ENCODE measurements around the gene APLP1. TPM values are rescaled to one million over a fixed set of nuclear protein-coding genes. Genes with fewer than 3 reads are reported as not detected.
"Not testable (repeated sequence)": the region's sequence is repeated elsewhere in the genome, so short reads cannot be mapped to it uniquely, and the experiment has no call there.

APLP1 gene
- total and polyA plus RNA-seq, 2 donors from 2014 or later, result 3.8 to 13.6 TPM

- no peak for FAIRE-seq
- no peak overlapping the region for H3K4me3 ChIP-seq (ENCODE audit: low read length in 3 of 3)
- intact Hi-C loops (cut with DNase I), result no loop called here
- H3K27ac ChIP-seq (ENCODE audit: low read depth in 2 of 2, low read length in 2 of 2), result no peak overlapping the region
- DNase-seq, result peak in 4 of 5 donors; percentile 80 to 92 (median 85)
- H3K9me3 ChIP-seq (ENCODE audit: control insufficient read depth in 2 of 3, insufficient read depth in 1 of 3, low read length in 3 of 3), result no peaks in the 10 kb centered on the region
- no peak overlapping the region for H3K9ac ChIP-seq (ENCODE audit: low read length in 3 of 3)
- no peaks in the 10 kb centered on the region for H3K36me3 ChIP-seq (ENCODE audit: control insufficient read depth in 2 of 3, insufficient read depth in 3 of 3, low read length in 3 of 3)
- H3K27me3 ChIP-seq (ENCODE audit: control insufficient read depth, insufficient read depth, low read length), result no peaks in the 10 kb centered on the region
- H3K4me1 ChIP-seq (ENCODE audit: control insufficient read depth in 2 of 3, insufficient read depth in 2 of 3, low read depth in 1 of 3, low read length in 3 of 3), result peaks cover 0 to 6% (median 0%) of the 10 kb centered on the region in 3 donors
- TF ChIP-seq, protein P1, sequence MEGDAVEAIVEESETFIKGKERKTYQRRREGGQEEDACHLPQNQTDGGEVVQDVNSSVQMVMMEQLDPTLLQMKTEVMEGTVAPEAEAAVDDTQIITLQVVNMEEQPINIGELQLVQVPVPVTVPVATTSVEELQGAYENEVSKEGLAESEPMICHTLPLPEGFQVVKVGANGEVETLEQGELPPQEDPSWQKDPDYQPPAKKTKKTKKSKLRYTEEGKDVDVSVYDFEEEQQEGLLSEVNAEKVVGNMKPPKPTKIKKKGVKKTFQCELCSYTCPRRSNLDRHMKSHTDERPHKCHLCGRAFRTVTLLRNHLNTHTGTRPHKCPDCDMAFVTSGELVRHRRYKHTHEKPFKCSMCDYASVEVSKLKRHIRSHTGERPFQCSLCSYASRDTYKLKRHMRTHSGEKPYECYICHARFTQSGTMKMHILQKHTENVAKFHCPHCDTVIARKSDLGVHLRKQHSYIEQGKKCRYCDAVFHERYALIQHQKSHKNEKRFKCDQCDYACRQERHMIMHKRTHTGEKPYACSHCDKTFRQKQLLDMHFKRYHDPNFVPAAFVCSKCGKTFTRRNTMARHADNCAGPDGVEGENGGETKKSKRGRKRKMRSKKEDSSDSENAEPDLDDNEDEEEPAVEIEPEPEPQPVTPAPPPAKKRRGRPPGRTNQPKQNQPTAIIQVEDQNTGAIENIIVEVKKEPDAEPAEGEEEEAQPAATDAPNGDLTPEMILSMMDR (IDR thresholded peaks at IDR 0.05; ENCODE audit: borderline replicate concordance, extremely low read depth, insufficient read depth), result no peak
These were observed 1.2 kb downstream of the APLP1 start for GRCh38 chr19:35869327-35870123.

DNA sequence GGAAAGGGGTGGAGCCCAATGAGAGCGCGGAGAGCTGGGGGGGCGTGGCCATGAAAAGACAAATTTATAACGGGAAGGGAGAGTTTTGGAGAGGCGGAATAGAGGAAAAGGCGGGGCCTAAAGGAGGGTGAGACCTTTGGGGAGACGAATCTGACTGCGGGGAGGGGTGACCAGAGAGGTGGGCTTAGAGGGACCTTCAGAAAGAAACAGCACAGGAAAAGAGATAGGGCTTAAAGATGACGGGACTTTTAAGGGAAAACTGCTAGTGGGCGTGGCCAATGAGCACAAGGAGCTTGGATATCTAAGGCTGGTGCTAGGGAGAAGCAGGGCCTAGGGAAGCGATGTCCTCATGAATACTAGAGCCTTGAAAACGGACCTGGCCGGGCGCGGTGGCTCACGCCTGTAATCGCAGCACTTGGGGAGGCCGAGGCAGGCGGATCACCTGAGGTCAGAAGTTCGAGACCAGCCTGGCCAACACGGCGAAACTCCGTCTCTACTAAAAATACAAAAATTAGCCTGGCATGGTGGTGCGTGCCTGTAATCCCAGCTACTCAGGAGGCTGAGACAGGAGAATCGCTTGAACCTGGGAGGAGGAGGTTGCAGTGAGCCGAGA, 1.9 kb downstream of the APLP1 start:
- DNase-seq; FAIRE-seq; H3K27ac ChIP-seq (ENCODE audit: low read depth in 2 of 2, low read length in 2 of 2); H3K4me3 ChIP-seq (ENCODE audit: low read length in 3 of 3); H3K4me1 ChIP-seq (ENCODE audit: control insufficient read depth in 2 of 3, insufficient read depth in 2 of 3, low read depth in 1 of 3, low read length in 3 of 3); H3K36me3 ChIP-seq (ENCODE audit: control insufficient read depth in 2 of 3, insufficient read depth in 3 of 3, low read length in 3 of 3); H3K9me3 ChIP-seq (ENCODE audit: control insufficient read depth in 2 of 3, insufficient read depth in 1 of 3, low read length in 3 of 3); H3K9ac ChIP-seq (ENCODE audit: low read length in 3 of 3); H3K27me3 ChIP-seq (ENCODE audit: control insufficient read depth, insufficient read depth, low read length); intact Hi-C loops (cut with DNase I): not testable (repeated sequence)

- H3K27me3 ChIP-seq (ENCODE audit: control insufficient read depth, insufficient read depth, low read length), result no peaks in the 10 kb centered on the region
- TF ChIP-seq, protein P1 (IDR thresholded peaks at IDR 0.05; ENCODE audit: borderline replicate concordance, extremely low read depth, insufficient read depth), result no peak
These were observed 2.4 kb downstream of the APLP1 start for GRCh38 chr19:35870798-35871197.

DNA sequence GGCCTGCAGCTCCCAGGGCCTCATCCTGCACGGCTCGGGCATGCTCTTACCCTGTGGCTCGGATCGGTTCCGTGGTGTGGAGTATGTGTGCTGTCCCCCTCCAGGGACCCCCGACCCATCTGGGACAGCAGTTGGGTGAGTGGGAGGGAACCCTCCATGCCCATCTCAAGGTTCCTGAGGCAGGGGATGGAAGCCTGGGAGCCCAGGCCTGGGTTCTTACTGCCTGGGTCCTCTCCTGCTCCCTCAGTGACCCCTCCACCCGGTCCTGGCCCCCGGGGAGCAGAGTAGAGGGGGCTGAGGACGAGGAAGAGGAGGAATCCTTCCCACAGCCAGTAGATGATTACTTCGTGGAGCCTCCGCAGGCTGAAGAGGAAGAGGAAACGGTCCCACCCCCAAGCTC, 3.2 kb downstream of the APLP1 start:
- Histone ChIP-seq H3K36me3 (ENCODE audit: control insufficient read depth in 2 of 3, insufficient read depth in 3 of 3, low read length in 3 of 3) (no peaks in the 10 kb centered on the region), H3K27ac (ENCODE audit: low read depth in 2 of 2, low read length in 2 of 2) (no peak overlapping the region), H3K27me3 (ENCODE audit: control insufficient read depth, insufficient read depth, low read length) (no peaks in the 10 kb centered on the region), H3K9me3 (ENCODE audit: control insufficient read depth in 2 of 3, insufficient read depth in 1 of 3, low read length in 3 of 3) (no peaks in the 10 kb centered on the region), H3K4me1 (ENCODE audit: control insufficient read depth in 2 of 3, insufficient read depth in 2 of 3, low read depth in 1 of 3, low read length in 3 of 3) (peaks cover 0 to 6% (median 0%) of the 10 kb centered on the region in 3 donors), H3K9ac (ENCODE audit: low read length in 3 of 3) (no peak overlapping the region), H3K4me3 (ENCODE audit: low read length in 3 of 3) (no peak overlapping the region)
- intact Hi-C loops (cut with DNase I), result no loop called here
- FAIRE-seq (no peak), DNase-seq (no peak)
- TF ChIP-seq, protein P1 (IDR thresholded peaks at IDR 0.05; ENCODE audit: borderline replicate concordance, extremely low read depth, insufficient read depth), result no peak

More at GRCh38 chr19:35870798-35871197, 2.4 kb downstream of the APLP1 start:
- no peaks in the 10 kb centered on the region for H3K9me3 ChIP-seq (ENCODE audit: control insufficient read depth in 2 of 3, insufficient read depth in 1 of 3, low read length in 3 of 3)
- DNase-seq (no peak), FAIRE-seq (no peak)
- H3K4me1 ChIP-seq (ENCODE audit: control insufficient read depth in 2 of 3, insufficient read depth in 2 of 3, low read depth in 1 of 3, low read length in 3 of 3), result peaks cover 0 to 6% (median 0%) of the 10 kb centered on the region in 3 donors
- H3K27ac ChIP-seq (ENCODE audit: low read depth in 2 of 2, low read length in 2 of 2), result no peak overlapping the region
- intact Hi-C loops (cut with DNase I), result no loop called here
- H3K36me3 ChIP-seq (ENCODE audit: control insufficient read depth in 2 of 3, insufficient read depth in 3 of 3, low read length in 3 of 3), result no peaks in the 10 kb centered on the region
- no peak overlapping the region for H3K4me3 ChIP-seq (ENCODE audit: low read length in 3 of 3)
- H3K9ac ChIP-seq (ENCODE audit: low read length in 3 of 3), result no peak overlapping the region

Data from kidney (tissue), 14 donors.